ENCODE results near the gene PRR23E.

Gene PRR23E

DNA sequence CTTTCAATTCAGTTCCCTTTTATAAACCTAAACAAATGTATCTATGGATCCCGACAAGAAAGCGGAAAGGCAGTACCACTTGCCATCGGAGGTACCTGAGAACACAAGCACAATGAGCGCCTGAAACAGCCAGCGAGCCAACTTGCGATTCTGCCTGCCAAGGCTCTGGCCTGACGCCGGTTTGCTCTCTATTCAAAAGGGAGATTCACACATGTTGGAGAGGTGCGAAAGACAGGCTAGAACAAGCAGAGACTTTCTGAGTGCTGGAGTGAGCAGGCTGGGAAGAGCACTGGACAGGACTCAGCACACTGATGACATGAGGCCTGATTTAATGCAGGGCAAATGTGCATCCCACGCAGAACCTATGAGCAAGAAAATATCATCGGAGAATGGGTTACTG is 17.7 kb upstream of the PRR23E start:
- Histone ChIP-seq H3K27me3 (ENCODE audit: insufficient read depth, poor library complexity, severe bottlenecking) (peaks cover under 1% of the 10 kb centered on the region), H3K4me3 (replicated peaks; ENCODE audit: insufficient read depth, low read length) (no peak overlapping the region), H3K27ac (replicated peaks) (no peak overlapping the region)
- no peak for DNase-seq (ENCODE audit: low read depth in 1 of 2, low spot score in 1 of 2)
- TF ChIP-seq, protein P1, sequence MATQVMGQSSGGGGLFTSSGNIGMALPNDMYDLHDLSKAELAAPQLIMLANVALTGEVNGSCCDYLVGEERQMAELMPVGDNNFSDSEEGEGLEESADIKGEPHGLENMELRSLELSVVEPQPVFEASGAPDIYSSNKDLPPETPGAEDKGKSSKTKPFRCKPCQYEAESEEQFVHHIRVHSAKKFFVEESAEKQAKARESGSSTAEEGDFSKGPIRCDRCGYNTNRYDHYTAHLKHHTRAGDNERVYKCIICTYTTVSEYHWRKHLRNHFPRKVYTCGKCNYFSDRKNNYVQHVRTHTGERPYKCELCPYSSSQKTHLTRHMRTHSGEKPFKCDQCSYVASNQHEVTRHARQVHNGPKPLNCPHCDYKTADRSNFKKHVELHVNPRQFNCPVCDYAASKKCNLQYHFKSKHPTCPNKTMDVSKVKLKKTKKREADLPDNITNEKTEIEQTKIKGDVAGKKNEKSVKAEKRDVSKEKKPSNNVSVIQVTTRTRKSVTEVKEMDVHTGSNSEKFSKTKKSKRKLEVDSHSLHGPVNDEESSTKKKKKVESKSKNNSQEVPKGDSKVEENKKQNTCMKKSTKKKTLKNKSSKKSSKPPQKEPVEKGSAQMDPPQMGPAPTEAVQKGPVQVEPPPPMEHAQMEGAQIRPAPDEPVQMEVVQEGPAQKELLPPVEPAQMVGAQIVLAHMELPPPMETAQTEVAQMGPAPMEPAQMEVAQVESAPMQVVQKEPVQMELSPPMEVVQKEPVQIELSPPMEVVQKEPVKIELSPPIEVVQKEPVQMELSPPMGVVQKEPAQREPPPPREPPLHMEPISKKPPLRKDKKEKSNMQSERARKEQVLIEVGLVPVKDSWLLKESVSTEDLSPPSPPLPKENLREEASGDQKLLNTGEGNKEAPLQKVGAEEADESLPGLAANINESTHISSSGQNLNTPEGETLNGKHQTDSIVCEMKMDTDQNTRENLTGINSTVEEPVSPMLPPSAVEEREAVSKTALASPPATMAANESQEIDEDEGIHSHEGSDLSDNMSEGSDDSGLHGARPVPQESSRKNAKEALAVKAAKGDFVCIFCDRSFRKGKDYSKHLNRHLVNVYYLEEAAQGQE (IDR thresholded peaks at IDR 0.05; ENCODE audit: insufficient replicate concordance, low read depth) = no peak
- TF ChIP-seq SPI1 (IDR thresholded peaks at IDR 0.05; ENCODE audit: borderline replicate concordance, low read depth) = no peak
- TF ChIP-seq GABPA (IDR thresholded peaks at IDR 0.05; ENCODE audit: low read depth) = no peak
- no peak for TF ChIP-seq POLR2AphosphoS5 (IDR thresholded peaks at IDR 0.05; ENCODE audit: low read depth)
- TF ChIP-seq, protein P2, sequence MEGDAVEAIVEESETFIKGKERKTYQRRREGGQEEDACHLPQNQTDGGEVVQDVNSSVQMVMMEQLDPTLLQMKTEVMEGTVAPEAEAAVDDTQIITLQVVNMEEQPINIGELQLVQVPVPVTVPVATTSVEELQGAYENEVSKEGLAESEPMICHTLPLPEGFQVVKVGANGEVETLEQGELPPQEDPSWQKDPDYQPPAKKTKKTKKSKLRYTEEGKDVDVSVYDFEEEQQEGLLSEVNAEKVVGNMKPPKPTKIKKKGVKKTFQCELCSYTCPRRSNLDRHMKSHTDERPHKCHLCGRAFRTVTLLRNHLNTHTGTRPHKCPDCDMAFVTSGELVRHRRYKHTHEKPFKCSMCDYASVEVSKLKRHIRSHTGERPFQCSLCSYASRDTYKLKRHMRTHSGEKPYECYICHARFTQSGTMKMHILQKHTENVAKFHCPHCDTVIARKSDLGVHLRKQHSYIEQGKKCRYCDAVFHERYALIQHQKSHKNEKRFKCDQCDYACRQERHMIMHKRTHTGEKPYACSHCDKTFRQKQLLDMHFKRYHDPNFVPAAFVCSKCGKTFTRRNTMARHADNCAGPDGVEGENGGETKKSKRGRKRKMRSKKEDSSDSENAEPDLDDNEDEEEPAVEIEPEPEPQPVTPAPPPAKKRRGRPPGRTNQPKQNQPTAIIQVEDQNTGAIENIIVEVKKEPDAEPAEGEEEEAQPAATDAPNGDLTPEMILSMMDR (IDR thresholded peaks at IDR 0.05; ENCODE audit: insufficient read depth, low read length) = no peak

DNA sequence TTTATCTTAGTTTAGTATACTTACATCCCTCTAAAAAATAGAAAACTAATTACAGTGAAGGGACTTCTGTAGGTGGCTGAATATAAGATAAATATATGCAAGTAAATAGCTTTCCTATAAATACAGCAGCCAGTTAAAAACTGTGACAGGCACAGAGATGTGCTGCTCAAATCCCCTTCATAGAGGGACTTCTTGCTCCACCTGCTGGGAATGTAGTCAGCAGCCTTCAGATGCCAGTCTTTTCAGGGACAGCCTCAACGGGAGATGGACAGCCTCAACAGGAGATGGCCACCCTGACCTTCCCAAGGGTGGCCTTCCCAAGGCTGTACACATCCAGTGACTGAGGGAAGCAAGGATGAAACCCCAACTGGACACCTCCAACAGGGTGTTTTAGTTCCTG is 15.7 kb upstream of the PRR23E start:
- TF ChIP-seq POLR2AphosphoS5 (IDR thresholded peaks at IDR 0.05; ENCODE audit: low read depth) = no peak
- TF ChIP-seq GABPA (IDR thresholded peaks at IDR 0.05; ENCODE audit: low read depth) = no peak
- Histone ChIP-seq H3K4me3 (replicated peaks; ENCODE audit: insufficient read depth, low read length) (no peak overlapping the region), H3K27me3 (ENCODE audit: insufficient read depth, poor library complexity, severe bottlenecking) (no peaks in the 10 kb centered on the region), H3K27ac (replicated peaks) (no peak overlapping the region)
- DNase-seq (ENCODE audit: low read depth in 1 of 2, low spot score in 1 of 2) = no peak

DNA sequence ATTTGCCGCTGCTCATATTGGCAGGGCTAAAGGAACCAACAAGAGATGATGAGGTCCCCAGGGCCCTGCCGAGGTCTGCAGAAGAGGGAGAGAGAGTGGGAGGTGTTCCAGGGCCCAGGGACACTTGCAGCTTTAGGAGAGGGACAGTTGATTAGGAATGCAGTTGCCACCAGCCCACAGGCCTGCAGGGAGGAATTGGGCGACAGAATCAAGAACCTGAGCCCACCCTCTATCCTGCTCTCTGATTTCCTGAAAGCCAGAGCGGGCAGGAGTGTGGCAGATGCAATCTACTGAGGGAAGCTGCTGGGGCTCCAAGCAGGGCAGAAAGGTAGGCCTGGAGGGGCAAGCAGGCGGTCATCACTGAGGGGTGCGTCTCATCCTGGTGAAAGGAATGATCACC is 12.1 kb upstream of the PRR23E start:
- DNase-seq (ENCODE audit: low read depth in 1 of 2, low spot score in 1 of 2) = no peak
- TF ChIP-seq GABPA (IDR thresholded peaks at IDR 0.05; ENCODE audit: low read depth) = no peak
- TF ChIP-seq, protein P2 (IDR thresholded peaks at IDR 0.05; ENCODE audit: insufficient read depth, low read length) = no peak
- TF ChIP-seq SPI1 (IDR thresholded peaks at IDR 0.05; ENCODE audit: borderline replicate concordance, low read depth) = no peak
- TF ChIP-seq, protein P1 (IDR thresholded peaks at IDR 0.05; ENCODE audit: insufficient replicate concordance, low read depth) = no peak
- no peak for TF ChIP-seq POLR2AphosphoS5 (IDR thresholded peaks at IDR 0.05; ENCODE audit: low read depth)
- Histone ChIP-seq H3K27me3 (ENCODE audit: insufficient read depth, poor library complexity, severe bottlenecking) (no peaks in the 10 kb centered on the region), H3K27ac (replicated peaks) (no peak overlapping the region), H3K4me3 (replicated peaks; ENCODE audit: insufficient read depth, low read length) (no peak overlapping the region)

DNA sequence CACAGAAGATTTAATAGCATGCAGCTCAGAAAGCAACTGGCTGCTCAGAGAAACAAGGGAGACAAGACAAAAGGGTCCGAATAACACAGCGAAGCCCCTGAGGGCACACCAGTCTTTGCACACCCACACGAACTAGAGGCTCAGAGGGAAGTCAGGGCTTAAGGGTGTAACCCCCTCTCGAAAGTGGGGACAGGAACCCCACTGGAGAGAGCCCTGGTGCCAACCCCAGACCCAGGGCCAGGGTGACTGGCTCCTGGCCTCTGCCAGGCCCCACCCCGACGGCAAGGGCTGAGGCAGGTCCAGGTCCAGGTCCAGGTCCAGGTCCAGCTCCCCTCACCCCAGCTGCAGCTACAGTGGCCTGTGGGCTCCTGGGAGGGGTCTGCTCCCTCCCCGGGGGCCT is 10.5 kb upstream of the PRR23E start:
- no peak for DNase-seq (ENCODE audit: low read depth in 1 of 2, low spot score in 1 of 2)
- H3K4me3 ChIP-seq (replicated peaks; ENCODE audit: insufficient read depth, low read length) = no peak overlapping the region
- no peak overlapping the region for H3K27ac ChIP-seq (replicated peaks)
- TF ChIP-seq, protein P2 (IDR thresholded peaks at IDR 0.05; ENCODE audit: insufficient read depth, low read length) = no peak
- TF ChIP-seq SPI1 (IDR thresholded peaks at IDR 0.05; ENCODE audit: borderline replicate concordance, low read depth) (no peak), POLR2AphosphoS5 (IDR thresholded peaks at IDR 0.05; ENCODE audit: low read depth) (no peak), GABPA (IDR thresholded peaks at IDR 0.05; ENCODE audit: low read depth) (no peak)
- TF ChIP-seq, protein P1 (IDR thresholded peaks at IDR 0.05; ENCODE audit: insufficient replicate concordance, low read depth) = no peak
- H3K27me3 ChIP-seq (ENCODE audit: insufficient read depth, poor library complexity, severe bottlenecking) = no peaks in the 10 kb centered on the region
